Left hindlimb (tissue), 1 donor: Measurements from ENCODE around the gene AK3.

Experiments used
- DNase-seq: peaks from one replicate; pipeline ENCODE4 v3.0.0-alpha.2; 2018

The AK3 gene

GRCh38 chr9:4701526-4701925 lies 39.5 kb downstream of the AK3 start:
- no peak for DNase-seq

GRCh38 chr9:4700932-4701331 lies 40.1 kb downstream of the AK3 start:
- no peak for DNase-seq

GRCh38 chr9:4700091-4700490 lies 40.9 kb downstream of the AK3 start:
- no peak for DNase-seq

GRCh38 chr9:4691795-4692194 lies 49.2 kb downstream of the AK3 start:
- no peak for DNase-seq

- no peak for DNase-seq
These were observed 50.9 kb downstream of the AK3 start for GRCh38 chr9:4690144-4690543.

GRCh38 chr9:4689687-4690104 lies 51.3 kb downstream of the AK3 start:
- DNase-seq, result no peak

- no peak for DNase-seq
These were observed 52.0 kb downstream of the AK3 start for GRCh38 chr9:4689021-4689420.

- no peak for DNase-seq
These were observed 54.4 kb downstream of the AK3 start for GRCh38 chr9:4686584-4686983.

- DNase-seq, result no peak
These were observed 54.9 kb downstream of the AK3 start for GRCh38 chr9:4686112-4686511.

- no peak for DNase-seq
These were observed 56.2 kb downstream of the AK3 start for GRCh38 chr9:4684820-4685219.

- DNase-seq, result no peak
These were observed 60.3 kb downstream of the AK3 start for GRCh38 chr9:4680750-4681149.

- no peak for DNase-seq
These were observed 60.9 kb downstream of the AK3 start for GRCh38 chr9:4680173-4680525.

- DNase-seq, result peak; percentile 99
These were observed 61.5 kb downstream of the AK3 start, which contains the start of gene CDC37L1 for GRCh38 chr9:4679268-4680172. CDC37L1 (plus strand) TSS chr9:4679569; CDS start chr9:4679768, 199 bp downstream.

- no peak for DNase-seq
These were observed 62.2 kb downstream of the AK3 start for GRCh38 chr9:4678679-4679267.

GRCh38 chr9:4677392-4677791 lies 63.6 kb downstream of the AK3 start:
- no peak for DNase-seq

GRCh38 chr9:4674783-4675182 lies 66.2 kb downstream of the AK3 start:
- no peak for DNase-seq

GRCh38 chr9:4671737-4672136 lies 69.3 kb downstream of the AK3 start:
- DNase-seq, result no peak

- DNase-seq, result no peak
These were observed 70.4 kb downstream of the AK3 start for GRCh38 chr9:4670591-4670990.

GRCh38 chr9:4669890-4670289 lies 71.1 kb downstream of the AK3 start:
- DNase-seq, result no peak

GRCh38 chr9:4668604-4669003 lies 72.4 kb downstream of the AK3 start:
- no peak for DNase-seq

GRCh38 chr9:4667681-4668080 lies 73.3 kb downstream of the AK3 start:
- no peak for DNase-seq

- DNase-seq, result peak; percentile 85
These were observed 74.8 kb downstream of the AK3 start, which contains the start of gene SPATA6L for GRCh38 chr9:4666042-4666699. SPATA6L (minus strand) TSS chr9:4666480; CDS start chr9:4666250, 230 bp downstream.

- no peak for DNase-seq
These were observed 75.6 kb downstream of the AK3 start for GRCh38 chr9:4665357-4665756.

- no peak for DNase-seq
These were observed 77.0 kb downstream of the AK3 start for GRCh38 chr9:4663956-4664355.
